ENCODE data around the gene UBE2B.
"Not testable (repeated sequence)": the region's sequence is repeated elsewhere in the genome, so short reads cannot be mapped to it uniquely, and the experiment has no call there.

The UBE2B gene

DNA sequence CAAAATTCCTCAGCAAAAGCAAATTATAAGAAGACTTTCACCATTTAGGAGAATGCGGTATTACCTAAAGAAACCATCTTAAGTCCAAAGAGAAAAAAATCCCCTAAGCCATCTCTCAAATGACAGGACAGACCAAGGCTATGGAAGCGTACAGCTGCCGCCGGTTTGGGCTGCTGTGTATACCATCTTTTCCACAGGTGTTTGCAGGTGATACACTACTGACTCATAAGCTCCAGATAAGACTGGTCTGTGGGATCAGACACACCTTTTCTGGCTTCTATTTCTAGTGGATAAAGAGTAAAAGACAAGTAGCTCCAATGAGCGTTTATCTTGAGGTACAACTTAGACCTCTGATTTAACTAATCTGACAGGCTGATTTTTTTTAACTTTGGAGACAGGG is 32.6 kb downstream of the UBE2B start:
- DNase-seq = no peak

DNA sequence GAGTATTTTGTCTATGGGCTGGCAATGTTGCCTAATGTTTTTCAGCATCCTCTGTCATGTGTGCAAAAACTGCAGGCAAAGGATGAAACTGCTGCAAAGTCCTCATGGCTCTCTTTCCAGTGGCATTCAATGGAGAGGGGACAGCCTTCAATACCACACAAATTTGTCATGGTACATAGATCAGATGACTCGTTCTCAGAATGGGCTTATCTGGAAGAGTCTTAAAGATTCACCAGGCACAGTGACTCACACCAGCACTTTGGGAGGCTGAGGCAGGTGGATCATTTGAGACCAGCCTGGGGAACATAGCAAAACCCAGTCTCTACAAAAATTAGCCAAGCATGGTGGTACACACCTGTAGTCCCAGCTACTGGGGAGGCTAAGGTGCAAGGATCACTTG is 35.0 kb downstream of the UBE2B start:
- DNase-seq = no peak

DNA sequence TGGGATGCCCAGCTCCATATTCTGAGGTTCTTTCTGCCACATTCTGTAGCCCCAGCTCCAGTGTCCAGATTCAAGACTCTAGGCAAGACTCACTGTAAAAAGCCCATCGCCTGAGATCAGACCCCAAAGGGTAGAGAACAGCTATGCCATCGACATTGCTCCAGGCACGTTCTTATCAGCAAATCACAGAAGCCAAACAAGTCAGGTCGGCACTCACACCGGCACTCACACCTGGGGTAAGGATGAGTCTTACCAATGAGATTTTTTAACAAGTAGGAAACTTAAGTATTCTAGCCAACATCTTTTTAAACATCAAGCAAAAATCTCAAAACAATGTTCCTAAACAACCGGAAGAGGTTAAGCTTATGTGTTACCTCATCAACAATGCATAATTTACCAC is 38.0 kb downstream of the UBE2B start:
- DNase-seq = no peak

DNA sequence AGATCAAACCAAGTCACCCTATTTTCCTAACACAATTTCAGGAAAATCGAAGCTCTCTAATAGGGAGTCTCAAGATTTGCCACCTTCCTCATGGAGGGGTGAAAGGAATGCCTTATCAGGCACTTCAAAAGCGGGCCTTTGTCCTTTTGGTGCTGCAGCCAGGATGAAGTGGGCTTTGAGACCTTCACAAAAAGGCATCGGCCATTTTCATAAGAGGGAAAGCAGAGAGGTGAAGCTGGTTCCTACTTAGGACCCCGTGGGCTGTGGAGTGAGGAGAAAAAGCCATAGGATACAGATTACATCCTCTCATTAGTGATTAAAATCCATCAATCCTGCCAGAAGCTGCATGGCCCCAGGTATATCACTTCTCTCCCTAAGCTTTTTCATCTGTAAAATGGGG is 39.5 kb downstream of the UBE2B start:
- no peak for DNase-seq

DNA sequence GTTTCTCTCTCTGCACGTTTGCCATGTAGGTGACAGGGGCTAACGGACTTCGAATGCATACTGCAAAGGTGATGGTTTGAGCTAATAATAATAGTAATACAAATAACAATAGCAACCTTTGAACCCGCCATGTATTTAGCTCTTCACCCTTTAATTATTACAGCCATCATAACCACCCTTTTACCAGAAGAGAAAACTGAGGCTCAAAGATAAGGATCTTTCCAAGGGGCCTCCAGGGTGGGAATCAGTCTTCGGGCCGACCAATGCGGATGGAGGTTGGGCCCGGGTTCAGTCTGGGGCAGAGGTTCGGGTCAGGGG is 39.8 kb downstream of the UBE2B start:
- DNase-seq = no peak

DNA sequence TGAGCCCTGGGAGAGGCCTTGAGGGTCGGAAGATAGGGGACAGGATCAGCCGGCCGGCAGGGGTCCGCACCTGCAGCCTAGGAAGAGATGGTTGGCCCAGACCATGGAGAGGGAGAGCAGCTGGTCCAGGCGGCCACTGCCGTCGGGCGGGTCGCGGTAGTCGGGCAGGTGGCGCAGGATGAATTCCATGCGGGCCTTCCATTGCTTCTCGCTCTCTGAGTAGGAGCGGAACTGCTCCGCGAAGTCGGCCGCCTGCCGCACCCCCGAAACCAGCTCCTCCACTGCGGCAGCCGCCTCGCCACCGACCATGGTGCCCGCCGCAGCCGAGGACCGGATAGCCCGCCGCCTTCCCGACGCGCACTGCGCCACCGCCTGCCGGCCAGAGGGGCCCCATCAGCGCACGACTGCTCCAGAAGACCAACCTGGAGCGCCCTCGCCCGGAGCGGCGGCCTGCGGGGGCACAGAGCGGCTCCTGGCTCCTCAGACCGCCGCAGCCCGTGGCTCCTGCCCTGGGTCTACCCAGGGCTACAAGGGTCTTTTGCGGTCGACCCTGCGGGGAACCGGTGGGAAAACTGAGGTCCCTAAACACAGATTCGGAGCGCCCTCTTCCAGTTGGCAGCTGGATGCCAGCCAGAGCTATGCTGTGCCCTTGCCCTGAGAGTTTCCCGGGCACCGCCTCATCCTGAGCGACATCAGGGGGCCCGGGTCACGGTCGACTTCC is 40.3 kb downstream of the UBE2B start, which contains the start of gene CDKN2AIPNL:
TSS of gene CDKN2AIPNL (minus strand) at position 336 of the 721 bp plus-strand sequence. CDS start at position 309, 27 bp downstream.
- peak; percentile 41 for DNase-seq

DNA sequence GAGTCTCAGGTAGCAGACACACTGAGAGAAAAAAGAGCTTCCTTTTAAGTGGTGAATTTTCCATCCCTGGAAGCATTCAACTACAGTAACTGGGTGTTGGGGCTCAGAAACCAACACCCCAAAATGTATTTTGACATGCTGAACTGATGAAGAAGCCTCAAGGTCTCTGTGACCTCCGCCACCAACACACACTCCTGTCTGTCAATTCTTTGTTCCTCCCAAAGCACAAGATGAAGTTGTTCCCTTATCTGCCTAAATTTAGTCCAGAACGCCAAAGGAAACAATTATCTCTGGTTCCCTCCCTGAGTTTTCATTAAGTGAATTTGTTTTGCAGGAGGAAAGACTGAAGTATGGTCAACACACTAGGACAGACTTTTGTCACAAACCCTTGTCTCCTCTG is 41.7 kb downstream of the UBE2B start:
- no peak for DNase-seq

DNA sequence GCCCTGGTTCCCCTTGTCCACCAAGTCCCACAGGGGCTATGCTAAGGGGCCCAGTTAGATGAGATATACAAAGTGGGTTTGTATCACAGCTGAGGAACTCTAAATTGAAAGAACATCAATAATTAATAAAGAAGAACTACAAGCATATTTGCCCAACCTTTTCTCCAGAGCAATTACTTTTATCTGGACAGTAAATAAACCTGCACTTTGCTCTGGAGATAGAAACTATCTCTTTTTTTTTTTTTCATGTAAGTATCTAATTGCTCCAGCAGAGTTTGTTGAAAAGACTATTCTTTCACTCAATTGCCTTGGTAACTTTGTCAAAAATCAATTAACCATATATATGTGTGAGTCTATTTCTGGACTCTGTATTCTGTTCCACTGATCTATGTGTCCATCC is 46.3 kb downstream of the UBE2B start:
- no peak for DNase-seq

DNA sequence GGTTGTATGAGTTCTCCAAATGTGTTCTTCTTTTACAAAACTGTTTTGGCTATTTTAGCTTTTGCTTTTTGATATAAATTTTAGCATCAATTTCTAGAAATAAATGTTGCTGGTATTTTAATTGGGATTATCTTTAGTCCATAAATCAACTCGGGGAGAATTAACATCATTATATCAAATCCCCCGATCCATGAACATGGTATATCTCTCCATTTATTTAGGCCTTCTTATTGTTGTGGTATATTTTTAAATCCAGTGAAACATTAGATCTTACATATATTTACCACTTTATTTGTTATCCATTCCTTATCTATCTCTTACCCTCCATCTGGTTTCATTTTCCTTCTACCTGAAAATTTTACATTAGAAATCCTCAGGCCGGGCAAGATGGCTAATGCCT is 47.6 kb downstream of the UBE2B start:
- no peak for DNase-seq

DNA sequence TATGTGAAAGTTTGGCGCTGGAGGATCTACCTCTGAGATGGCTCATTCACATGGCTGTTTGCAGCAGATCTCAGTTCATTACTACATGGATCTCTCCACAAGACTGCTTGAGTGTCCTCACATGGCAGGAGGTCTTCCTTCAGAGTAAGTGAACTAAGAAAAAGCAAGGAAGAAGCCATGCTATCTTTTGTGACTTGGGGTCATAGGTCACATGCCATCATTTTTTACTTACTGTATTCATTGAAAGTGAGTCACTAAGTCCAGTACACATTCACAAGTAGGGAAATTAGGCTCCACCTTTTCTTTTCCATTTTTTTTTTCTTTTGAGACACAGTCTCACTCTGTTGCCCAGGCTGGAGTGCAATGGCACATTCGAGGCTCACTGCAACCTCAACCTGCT is 49.0 kb downstream of the UBE2B start:
- no peak for DNase-seq

DNA sequence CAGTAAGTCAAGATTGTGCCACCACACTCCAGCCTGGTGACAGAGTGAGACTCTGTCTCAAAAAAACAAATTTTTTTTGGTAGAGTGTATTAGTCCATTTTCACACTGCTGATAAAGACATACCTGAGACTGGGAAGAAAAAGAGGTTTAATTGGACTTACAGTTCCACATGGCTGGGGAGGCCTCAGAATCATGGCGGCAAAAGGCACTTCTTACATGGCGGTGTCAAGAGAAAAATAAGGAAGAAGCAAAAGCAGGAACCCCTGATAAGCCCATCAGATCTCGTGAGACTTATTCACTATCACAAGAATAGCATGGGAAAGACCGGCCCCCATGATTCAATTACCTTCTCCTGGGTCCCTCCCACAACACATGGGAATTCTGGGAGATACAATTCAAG is 49.7 kb downstream of the UBE2B start:
- not testable (repeated sequence) for DNase-seq

DNA sequence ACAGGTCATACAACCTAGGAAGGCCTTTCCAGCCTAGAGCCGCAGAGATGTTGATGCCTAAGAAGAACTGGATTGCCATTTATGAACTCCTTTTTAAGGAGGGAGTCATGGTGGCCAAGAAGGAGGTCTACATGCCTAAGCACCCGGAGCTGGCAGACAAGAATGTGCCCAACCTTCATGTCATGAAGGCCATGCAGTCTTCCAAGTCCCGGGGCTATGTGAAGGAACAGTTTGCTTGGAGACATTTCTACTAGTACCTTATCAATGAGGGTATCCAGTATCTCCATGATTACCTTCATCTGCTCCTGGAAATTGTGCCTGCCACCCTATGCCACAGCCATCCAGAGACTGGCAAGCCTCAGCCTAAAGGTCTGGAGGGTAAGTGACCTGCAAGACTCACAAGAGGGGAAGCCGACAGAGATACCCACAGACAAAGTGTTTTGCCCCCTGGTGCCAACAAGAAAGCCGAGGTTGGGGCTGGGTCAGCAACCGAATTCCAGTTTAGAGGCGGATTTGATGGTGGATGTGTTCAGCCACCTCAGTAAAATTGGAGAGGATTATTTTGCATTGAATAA is 51.5 kb downstream of the UBE2B start:
- no peak for DNase-seq

DNA sequence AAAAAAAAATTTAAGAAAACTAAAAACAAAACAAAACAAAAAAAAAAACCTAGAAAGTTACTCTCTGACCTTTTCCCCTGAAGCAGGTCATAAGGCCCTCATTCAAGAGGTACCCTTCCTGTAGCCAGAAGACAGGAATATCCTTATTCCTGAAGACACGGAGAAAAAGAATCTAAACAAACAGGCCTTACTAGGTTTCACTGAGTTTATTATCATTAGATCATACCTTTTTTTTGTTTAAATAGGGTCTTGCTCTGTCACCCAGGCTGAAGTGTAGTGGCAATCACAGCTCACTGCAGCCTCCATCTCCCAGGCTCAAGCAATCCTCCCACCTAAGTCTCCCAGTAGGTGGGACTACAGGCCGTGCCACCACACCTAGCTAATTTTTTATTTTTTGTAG is 52.0 kb downstream of the UBE2B start:
- DNase-seq = no peak

DNA sequence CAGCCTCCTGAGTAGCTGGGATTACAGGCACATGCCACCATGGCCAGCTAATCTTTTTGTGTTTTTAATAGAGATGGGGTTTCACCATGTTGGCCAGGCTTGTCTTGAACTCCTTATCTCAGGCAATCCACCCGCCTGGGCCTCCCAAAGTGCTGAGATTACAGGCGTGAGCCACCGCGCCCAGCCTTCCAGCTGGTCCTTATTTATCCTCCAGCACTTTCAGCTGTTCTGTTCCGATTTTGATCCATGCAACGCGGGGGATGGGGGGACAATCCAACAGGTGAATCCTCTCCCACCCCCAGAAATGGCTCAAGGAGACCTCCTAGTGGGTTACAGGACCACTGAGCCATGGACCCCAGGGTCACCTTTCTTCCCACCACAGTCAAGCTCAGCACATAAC is 55.0 kb downstream of the UBE2B start:
- DNase-seq = no peak

DNA sequence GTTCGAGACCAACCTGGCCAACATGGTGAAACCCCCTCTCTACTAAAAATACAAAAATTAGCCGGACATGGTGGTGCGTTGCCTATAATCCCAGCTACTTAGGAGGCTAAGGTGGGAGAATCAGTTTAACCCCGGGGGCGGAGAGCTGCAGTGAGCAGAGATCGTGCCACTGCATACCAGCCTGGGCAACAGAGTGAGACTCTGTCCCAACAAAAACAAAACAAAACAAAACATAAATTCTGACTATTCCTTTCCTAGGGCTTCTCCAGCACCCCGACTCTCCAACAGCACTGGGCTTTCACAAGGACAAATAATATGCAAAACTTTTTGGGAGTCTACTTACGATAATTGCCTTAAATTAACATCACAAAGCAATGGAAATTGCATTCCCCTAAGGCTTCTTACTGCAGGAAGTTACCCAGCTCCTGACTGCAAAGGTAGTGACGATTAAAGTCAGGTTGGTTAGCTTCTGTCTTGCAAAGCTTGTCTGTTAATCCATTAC is 56.2 kb downstream of the UBE2B start:
- DNase-seq = no peak

DNA sequence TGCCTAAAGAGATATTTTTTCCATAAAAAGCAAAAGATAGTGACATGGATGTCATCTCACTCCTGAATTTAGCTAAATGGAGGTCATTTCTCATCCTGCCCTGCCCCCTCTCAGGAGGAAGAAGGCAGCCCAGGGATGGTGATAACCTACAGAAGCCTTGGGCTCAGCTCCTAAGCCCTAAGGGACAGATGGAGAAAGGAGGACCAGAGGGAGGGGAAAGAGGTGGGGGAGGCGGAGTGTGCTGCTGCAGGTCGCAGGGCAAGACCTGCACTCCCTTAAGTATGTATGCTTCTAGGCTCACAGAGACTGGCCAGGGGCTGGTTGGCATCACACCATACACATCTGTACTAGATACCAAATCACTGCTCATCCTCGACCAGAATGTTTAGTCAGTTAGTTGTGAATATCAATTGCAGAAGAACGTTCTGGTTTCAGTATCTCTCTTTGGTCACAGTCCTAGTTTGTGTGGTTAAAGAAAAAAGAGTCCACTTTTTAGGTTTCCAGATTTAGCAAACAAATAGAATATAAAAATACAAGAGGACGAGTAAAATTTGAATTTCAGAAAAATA is 58.7 kb downstream of the UBE2B start:
- no peak for DNase-seq

DNA sequence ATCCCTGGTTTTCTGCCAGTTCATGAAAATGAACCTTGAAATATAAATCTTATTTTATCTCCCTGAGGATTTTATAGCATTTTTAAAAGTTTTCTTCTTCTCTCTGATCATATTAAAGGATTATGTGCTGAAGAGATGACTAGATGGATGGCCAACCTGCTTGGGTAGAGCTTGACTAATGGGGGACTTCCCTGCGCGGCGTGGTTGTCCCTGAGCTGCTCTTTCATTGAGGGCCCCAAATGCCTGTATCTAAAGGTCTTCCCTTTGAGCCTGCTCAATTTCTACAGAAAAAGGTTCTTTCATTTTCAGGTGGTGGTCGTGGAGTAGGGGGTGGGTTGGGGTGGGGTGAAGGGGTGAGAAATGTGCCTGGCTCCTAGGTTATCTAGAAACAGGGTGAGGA is 60.8 kb downstream of the UBE2B start:
- no peak for DNase-seq

DNA sequence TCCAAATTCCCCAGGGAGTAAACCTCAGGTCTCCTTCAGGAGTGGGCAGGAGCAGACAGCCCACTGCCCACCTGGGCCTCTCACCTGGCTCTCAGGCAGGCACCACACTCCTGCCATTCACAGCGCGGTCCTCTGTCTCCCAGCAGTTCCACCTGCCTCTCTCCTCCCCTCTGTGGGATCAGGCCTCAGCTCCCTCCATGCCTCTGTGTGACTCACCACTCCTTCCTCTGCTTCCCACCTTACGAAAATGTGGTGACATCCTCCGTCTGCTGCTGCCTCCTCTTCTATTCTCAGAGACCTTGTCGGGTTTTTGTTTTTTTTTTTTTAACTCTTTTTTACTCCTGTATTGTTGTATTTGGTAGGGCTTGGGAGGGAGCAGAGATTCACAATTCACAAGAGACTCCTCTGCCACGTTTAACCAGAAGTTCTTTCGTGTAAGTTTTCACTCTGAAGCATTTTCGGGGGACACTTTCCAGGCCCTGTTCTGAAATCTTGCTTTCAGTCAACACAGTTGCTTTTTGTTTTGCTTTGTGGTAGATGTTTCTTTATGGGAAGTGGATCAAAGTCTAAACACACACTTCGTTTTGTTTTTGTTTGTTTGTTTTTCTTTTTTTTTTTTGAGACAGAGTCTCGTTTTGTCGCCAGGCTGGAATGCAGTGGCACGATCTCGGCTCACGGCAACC is 61.4 kb downstream of the UBE2B start:
- no peak for DNase-seq

DNA sequence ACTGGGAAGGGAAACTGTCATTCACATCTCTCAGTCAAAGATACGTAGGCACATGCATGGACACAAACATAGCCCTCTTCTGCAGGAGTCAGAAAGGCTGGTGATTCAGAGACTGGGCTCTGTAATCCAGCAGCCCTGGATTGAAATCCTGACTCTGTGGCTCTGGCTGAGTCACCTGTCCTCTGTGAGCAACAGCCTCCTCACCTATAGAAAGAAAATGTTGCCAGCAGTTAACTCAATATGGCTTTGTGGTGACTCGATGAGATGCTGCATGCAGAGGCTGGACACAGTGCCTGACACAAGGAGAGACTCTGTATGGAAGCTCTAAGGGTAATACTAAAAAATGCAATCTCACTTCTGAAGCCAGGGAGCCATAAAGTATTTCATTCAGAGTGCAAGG is 64.2 kb downstream of the UBE2B start:
- no peak for DNase-seq

DNA sequence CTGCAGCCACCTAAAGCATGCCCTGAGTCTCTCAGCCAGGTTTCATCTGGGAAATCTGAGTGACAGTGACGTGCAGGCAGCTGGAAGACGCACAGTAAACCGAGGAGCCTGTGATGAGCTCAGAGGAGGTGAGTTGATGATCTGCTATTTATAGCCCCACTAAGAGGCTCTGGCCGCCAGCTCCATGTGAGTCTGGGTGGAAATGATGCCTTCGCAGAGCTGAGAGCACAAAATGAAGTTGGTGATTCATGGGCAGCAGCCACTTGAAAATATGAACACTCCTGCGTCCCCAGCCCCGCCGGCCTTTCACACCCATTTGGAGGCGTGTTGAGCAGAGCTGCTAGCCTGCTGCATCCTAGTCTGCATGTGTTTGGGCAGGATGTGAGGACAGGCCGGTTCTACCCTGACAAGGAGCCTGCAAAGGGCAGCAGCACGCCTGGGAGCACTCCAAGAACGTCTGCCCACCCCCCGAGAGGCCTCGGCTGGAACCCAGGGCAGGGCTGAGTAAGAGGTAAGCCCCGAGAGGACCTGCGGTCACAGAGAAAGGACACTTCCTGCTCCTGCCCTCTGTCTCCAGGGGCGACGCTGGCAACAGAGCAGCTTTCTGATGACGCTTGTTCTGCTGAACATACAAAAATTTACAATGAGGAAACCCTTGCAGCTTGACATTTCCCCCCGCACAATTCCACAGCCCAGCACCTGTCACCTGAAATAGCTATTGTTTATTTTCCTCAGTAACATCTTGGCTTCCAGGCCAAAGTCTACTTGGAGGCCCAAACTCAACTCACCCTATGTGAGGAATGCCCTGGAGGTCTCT is 65.4 kb downstream of the UBE2B start:
- DNase-seq = peak; percentile 4

DNA sequence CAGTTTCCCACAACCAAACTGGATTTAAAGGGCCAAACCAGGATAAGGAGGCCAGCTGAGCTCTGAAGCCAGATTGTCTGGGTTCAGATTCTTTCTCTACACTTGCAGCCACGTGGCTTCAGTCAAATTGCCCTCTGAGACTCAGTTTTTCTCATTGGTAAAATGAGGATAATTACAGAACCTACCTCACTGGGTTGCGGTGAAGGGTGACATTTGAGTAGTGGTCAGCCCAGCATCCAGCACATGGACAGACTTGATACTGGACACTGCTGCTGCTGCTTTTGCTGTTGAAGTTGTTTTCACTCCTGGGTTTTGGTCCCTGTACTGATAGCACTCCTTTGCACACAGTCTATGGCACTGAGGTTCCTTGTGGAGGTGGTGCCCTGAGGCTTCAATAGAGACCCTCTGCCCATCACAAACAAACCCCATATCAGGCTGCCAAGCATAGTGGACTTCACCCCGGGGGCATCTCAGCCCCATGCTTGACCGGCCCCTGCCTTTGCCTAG is 66.0 kb downstream of the UBE2B start:
- no peak for DNase-seq

DNA sequence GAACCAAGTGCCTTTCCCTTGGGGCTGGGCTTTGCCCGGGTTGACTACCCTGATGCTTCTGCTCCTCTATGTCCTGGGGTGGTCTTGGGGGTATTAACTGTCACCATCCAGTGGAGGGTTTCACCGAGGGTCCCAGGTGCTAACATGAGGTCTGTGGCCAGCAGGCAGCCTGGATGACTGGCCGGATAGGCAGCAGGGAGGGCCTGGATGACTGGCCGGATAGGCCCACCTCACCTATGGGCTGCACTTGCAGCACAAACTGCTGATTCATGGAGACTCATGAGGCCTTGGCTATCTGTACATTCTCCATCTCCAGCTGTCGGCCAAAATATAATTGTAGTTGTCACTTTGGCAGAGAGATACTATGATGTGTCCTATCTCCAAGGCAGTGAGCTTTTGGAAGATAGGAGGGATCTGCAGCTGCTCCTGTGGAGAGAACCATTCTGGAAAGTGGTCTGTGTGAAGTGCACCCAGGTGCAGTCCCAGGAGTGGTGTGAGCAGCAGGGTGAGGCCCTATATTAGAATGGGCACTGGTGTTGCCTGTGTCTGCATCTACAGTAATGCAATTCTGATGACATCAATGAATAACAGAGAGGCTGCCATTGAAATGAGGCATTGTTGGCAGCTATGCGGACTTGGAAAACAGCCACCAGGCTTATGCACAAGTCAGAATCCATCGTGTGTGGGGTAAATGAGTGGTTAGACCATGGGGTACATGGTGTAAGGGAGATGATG is 66.6 kb downstream of the UBE2B start:
- DNase-seq = no peak
